Stimulated activated CD4-positive, alpha-beta T cell treated with anti-CD3 and anti-CD28 coated beads, Interleukin-4, amount 100 ng/mL, for 24 hours (primary cell): Measurements from ENCODE around the gene MEGF6.
"Not testable (repeated sequence)": the region's sequence is repeated elsewhere in the genome, so short reads cannot be mapped to it uniquely, and the experiment has no call there.

Experiments used
- DNase-seq: peaks from one replicate; pipeline ENCODE4 v3.0.0-alpha.2; 2020

MEGF6 gene

DNA sequence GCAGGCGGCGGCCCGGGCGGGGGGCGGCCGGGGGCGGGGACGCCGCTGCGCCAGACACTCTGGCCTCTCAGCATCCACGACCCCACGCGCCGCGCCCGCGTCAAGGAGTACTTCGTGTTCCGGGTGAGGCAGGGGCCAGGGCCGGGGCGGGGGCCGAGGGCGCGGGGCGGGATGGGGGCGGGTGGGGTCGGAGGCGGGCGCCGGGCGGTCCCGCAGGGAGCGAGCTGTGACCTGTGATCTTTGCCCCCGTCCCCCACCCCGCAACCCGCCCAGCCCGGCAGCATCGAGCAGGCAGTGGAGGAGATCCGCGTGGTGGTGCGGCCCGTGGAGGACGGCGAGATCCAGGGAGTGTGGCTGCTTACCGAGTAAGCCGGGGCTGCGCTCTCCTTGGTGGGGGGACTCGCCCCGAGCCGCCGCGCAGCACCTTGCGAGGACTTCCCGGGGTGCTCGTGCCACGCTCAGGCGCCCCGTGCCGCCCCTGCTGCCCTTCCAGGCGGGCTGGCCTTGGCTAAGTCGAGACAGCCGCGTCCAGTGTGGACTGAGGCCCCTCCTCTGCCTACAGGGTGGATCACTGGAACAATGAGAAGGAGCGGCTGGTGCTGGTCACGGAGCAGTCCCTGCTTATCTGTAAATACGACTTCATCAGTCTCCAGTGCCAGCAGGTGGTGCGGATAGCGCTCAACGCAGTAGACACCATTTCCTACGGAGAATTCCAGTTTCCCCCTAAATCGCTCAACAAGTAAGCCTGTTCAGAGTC lies 14.0 kb upstream of the MEGF6 start:
- peak; percentile 23 for DNase-seq

DNA sequence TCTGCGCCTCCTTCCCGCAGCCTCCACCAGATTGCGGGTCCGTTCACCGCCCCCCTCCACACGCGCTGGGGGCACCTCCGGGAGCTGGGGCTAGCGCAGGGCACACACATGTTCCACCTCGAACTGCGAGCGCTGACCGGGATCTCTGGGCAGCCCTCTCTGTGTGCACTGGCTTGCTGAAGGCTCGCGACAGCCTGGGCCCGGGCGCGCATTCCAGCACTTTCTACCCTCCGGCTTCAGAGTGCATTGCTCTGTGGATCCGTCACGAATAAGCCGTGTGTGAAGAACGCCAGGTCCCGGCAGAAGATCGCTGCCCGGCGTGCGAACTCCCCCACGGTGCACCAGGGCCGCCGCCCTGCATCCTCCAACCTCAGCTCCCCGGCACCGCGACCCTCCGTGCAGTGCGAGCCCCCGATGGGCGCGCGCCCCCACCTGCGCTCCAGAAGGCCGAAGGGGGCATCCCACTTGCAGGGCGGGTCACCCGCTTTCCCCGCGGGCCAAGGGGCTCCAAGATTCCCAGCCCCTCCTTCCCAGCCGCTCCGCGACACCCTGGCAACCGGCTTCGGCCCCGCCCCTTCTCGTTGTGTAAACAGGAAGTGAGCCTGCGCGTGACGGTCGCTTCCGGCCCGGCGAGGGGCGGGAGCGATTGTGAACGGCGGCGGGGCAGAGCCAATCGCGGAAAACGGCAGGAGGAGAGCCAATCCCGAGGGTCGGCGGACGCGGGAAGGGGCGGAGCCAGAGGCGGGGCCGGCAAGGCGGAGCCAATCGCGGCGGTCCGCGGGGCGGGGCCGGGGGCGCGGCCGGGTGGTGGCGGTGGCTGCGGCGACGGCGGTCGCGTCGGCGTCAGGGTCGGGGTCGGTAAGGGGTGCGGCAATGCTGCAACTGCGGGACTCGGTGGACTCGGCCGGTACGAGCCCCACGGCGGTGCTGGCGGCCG lies 13.2 kb upstream of the MEGF6 start, which contains the start of gene TPRG1L:
Gene TPRG1L, plus strand, starts transcription at position 816 of the 937 bp plus-strand sequence. Its CDS starts 58 bp downstream, at position 874.
- DNase-seq = peak; percentile 99

DNA sequence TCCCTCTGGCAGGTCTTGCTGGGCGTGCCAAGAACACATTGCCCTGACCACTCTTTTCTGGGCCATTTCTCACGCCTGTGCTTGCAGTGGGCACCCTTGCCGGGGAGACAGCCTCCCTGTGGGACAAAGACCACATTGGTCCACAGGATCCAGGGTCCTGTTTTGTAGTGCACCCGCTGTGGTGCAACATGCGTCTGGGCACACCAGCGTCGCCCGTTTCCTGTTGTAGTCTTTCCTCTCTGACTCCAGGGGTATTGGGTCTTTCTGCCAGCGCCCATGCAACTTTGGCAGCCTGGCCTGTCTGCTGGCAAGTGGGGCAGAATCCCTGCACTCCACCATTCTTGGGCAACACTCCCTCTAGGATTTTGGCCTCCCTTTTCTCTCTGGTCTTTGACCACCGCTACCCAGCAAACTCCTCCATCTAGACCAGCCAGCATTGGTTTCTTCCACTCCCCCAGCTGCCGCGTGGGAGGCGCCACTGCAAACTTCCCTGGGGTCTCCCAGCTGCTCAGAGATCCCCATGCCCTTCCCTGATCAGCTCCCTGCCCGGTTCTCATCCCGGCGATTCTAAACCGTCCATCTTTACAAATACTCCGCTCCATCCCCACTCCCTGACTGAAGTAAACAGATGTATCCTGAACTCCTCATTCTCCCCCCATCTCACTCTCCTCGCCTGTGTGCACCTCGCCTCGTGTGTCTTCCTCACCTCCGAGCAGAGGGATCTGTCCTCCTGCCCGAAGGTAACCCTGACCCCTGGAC lies 12.3 kb upstream of the MEGF6 start:
- DNase-seq = no peak

DNA sequence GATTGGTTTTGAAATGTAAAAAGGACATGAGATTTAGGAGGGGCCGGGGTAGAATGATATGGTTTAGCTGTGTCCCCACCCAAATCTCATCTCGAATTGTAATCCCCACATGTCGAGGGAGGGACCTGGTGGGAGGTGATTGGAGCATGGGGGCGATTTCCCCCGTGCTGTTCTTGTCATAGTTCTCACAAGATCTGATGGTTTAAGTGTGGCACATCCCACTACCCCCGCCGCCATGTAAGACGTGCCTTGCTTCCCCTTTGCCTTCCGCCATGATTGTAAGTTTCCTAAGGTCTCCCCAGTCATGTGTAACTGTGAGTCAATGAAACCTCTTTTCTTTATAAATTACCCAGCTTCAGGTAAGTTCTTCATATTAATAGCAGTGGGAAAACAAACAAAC lies 10.8 kb upstream of the MEGF6 start:
- not testable (repeated sequence) for DNase-seq

DNA sequence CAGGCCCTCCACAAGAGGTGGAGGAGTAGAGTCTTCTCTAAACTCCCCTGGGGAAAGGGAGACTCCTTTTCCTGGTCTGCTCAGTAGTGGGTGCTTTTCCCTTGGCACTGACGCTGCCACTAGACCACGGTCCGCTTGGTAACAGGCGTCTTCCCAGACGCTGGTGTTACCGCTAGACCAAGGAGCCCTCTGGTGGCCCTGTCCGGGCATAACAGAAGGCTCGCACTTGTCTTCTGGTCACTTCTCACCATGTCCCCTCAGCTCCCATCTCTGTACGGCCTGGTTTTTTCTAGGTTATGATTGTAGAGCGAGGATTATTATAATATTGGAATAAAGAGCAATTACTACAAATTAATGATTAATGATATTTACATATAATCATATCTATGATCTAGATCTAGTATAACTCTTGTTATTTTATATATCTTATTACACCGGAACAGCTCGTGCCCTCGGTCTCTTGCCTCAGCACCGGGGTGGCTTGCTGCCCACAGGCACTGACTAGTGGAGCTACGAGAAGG lies 9.9 kb upstream of the MEGF6 start:
- not testable (repeated sequence) for DNase-seq

DNA sequence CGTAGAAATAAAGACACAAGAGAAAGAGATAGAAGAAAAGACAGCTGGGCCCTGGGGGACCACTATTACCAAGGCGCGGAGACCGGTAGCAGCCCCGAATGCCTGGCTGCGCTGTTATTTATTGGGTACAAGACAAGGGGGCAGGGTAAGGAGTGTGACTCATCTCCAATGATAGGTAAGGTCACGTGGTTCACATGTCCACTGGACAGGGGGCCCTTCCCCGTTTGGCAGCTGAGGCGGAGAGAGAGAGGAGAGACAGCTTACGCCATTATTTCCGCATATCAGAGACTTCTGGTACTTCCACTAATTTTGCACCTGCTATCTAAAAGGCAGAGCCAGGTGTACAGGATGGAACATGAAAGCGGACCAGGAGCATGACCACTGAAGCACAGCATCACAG lies 9.4 kb upstream of the MEGF6 start:
- DNase-seq = no peak

DNA sequence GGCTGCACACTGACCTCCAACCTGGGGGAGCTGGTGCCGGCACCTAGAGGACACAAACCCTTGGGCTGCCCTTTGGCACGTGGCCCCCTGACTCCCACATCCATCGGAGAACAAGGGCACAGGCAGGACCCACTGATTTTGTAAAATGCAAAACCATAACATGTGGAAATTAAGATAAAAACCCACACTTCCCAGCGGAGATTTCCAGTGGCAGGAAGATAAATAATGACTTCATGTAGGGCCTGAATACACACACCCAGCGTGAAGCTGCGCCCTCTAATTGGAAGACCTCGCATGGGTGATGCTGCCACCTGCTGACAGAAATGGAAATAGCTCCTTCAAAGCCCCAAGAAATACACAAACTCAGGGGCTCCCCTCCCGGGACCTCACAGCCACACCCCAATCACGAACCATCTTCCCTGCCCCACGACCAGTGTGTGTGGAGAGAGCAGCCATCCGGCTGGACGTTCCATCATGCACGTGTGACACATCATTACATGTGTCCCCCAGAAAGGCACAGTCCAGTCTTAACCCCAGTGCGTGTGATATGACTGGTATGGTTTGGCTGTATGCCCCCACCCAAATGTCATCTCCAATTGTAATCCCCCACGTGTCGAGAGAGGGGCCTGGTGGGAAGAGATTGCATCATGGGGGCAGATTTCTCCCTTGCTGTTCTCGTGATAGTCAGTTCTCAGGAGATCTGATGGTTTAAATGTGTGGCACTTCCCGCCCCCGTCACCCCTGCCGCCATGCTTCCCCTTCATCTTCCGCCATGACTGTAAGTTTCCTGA lies 7.8 kb upstream of the MEGF6 start:
- peak; percentile 82 for DNase-seq

DNA sequence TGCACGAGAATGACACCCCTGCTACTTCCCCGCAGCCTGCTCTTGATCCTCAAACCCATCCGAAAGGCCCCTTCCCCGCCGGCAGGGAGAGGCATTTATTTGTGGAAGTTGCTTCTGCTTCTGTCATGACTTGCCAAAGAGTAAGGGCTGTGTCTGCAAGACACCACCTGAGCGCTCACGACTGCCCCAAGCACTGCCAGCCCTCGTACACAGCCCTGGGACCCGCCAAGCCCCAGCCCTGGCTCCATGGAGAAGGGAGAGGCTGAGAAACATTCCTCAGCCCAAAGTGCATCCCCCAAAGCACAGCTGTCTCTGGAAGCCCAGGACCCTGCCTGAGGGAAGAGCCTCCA lies 7.2 kb upstream of the MEGF6 start:
- no peak for DNase-seq

DNA sequence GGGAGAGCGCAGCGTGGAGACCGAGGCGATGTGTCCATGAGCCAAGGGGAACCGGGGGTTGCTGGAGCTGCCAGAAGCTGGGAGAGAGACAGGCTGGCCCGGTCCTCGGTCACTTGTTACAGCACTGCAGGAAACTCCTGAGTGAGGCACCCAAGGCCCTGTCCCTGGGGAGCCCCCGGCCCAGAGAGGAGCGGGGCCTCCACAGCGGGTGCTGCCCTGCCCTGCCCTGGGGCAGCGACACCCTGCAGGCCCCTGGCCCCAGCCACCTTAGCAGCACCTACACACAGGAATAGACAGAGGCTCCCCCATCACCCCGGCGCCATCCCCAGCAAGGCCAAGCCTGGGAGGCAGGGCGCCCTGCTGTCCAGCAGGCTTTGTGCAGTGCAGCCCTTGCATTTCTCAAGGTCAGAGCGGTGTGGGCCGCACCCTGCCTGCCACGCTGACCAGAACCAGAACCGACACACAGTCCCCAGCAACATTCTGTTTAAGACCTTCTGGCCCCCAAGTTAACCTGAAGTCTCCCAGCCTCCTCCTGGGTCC lies 6.6 kb upstream of the MEGF6 start:
- no peak for DNase-seq

DNA sequence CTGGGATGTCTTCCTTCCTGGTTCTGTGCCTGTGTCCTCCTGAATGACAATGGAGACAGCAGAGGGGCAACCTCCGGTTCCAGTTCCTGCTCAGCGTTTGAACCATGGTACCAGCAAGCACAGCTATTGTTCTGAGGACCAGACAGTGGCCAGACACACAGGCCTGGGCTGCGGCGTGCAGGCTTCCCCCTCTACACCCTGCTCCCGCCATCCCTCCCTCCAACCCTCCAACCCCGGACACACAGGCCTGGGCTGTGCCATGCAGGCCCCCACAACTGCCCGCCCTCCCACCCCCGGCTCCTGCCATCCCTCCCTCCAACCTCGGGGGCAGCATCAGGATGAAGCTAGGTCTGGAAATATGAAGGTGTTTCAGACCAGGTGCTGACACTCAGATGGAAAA lies 5.6 kb upstream of the MEGF6 start:
- no peak for DNase-seq

DNA sequence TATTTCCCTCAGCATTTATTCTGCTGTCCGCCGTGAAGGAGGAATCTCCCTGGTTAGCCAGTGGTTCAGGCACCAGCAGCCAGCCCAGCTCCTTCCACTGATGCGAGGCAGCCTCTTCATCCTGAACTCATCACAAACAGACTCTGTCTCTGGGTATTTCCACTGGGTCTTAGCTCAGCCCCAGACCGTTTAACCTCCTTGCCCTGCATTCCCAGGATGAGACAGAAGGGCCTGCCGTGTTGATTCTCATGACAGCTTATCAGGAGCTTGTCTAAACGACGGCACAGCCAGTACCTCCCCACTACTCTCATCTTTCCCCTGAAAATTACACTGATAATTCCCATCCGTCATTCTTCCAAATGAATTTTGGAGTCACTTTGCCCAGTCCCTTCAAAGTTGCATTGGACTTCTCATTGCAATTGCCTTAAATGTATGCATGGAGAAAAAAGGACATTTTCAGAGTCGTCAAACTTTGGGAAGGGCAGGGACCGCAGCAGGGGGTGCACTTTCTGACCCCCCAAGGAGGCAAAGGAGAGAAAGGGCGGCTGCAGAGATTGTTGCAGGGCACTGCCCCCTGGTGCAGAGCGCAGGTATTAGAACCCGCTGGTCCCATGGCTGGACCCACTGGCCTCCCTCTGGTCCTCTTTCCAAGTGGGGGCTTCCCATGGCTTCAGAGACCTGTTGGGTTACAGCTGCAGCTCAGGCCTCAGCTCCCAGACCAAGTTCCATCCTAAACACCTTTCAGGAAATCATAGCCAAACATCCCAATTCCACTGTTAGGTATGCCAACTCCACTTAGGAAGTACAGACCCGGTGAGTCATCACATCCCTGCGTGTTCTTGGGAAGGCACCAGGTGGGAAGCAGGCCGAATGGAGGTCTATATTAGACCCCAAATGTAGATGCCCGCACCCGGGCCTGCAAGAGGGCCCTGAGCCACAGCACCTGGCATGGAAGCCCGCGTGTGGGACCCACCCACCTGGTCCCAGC lies 3.7 kb upstream of the MEGF6 start:
- DNase-seq = no peak

DNA sequence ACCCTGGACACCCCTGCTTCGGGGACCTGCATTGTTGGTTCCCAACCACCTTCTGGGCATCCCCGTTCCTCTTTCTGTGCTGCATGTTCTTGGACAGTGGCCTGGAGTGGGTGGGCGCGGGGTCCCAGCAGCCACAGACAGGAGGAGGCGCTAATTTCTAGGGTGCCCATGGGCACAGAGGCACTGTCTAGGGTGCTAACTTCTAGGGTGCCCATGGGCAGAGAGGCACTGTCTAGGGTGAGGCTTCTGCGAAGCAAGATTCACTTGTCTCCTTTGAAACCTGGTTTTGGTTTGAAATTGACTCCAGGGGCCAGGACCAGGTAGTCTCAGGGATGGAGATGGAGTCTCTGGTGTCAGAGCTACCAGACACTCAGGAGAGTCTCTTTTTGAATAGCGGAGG lies 815 bp upstream of the MEGF6 start:
- no peak for DNase-seq

DNA sequence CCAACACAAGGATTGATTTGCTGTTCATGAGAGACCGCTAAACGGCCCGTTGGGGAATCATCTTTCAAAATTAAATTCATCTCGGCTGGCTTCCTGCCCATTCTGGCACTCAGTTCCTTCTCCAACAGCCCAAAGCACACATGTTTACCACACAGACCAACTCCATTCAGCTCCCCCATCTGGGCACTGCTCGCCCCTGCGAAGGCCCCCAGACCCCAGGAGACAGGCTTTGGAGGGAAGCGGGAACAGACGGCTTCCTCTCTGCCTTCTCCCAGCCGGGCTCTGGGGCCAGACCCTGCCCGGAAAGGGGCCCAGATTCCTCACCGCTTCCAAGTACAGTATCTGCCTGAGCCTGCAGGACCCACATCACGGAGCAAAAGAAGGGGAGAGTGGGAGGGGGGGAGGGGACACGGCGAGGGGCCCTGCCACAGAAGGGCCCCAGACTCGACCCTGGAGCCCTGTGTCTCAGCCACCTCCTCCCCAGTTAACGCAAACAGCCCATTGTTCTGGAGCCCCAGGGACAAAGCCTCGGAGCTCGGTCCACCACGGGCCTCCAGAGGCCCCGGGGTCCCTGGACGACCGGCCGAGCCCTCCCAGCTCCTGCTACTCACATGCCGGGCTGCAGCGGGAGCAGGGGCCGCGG lies 660 bp downstream of the MEGF6 start:
- DNase-seq = no peak

DNA sequence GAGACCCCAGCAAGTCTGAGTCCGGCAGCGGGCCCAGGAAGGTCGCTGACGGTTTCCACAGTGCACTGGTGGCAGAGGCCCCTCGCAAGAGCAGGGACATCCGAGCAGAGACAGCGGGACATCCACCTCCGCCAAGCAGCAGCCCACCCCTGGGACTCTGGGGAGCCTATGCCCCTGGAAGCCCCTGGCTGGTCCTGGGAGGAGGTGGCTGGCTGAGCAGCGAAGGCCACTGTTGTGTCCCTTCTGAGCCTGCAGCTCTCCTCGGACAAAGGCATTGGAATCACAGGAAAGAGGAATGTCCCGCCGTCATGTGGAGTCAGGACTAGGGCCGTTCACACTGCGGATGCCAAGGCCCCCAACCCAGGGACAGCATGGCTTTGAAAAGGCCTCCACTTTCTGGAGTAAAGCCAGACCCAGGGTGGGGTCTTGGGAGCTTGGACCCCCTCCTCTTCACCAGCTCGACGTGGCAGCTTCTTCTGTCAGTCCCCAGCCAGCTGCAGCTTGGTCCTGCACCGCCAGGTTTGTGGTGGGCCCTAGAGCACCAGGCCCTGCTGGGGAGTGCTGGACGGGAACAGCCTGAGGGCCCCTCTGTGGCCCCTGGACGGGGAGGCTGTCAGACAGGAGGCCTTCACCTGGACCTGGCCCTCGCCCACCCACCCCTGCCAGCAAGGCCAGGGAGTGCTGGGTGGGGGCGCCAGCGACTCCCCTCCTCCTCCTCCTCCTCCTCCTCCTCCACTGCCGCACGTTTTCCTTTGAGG lies 1.4 kb downstream of the MEGF6 start:
- DNase-seq = no peak

DNA sequence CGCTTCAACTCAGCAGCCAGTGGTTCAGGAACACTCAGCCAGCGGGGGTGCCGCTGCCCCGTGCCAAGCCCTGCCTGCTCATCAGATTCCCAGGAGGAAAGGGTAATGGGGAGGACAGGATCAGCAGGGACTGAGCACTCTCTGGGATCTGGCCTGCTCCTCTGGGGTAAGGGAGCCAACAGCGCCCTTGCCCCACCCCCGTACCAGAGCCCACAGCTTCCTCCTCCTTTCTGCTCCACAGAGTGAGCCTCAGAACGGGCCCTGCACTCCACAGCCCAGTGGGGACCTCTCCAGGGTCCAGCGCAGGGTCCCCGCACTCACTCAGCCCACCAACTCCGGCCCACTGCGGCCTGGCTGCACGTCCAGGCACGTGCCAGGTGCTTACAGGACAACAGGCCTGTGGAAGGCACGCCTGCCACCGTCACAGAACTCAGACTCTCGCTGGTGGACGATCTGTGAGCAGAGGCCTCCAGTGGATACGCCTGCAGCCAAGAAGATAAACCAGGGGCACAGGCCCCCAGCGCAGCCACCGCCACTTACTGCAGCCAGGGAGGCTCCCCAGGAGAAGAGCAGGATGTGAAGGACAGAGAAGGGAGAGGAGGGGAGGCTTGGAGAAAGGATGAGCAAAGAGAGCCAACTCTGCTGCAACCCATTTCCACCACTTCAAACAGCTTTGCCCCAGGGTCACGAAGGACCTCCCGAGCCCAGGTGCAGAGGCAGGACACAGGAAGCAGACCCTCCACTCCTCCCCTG lies 2.1 kb downstream of the MEGF6 start:
- DNase-seq = no peak

DNA sequence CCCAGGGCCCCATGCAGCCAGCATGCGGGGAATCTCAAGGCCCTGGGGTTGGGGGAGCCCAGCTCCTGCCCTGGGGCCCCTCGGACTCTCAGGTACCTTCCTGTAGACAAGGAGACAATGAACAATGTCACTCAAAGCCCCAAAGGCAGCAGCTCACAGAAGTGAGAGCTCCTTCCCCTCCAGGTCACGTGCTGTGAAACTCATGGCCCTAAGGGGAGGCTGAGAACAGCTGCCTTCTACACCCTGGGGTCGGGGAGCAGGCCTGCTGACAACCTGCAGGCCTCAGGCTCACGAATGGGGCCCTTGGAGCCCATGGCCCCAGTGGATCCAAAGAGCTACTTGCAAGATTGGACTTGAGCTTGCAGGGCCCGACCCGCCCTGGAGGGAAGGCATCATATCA lies 3.2 kb downstream of the MEGF6 start:
- DNase-seq = no peak

DNA sequence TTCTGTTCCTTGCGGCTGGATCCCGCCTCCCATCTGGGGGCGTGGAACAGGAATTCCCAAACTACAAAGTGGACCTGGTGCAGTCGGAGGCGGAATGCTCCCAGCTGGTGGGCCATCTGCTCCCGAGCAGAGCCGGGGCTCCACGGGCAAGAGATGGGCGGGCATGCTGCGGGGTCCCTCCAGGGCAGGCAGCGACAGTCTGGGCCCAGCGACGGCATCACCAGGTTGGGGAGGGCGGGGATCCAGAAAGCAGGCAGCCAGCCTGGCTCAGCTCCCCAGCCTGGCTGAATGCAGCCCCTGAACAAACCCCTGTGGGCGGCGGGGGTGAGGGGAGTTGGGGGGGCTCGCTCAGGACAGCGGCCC lies 3.6 kb downstream of the MEGF6 start:
- DNase-seq = no peak
